Measurements from ENCODE around the gene TSPAN3. TPM values are rescaled to one million over a fixed set of nuclear protein-coding genes. Genes with fewer than 3 reads are reported as not detected.

Gene TSPAN3
- total RNA-seq, 1 donor from 2014 or later: 292 TPM

GRCh38 chr15:77085297-77085696, 14.4 kb upstream of the TSPAN3 start:
- Histone ChIP-seq H3K27me3 (ENCODE audit: low read depth) (no peaks in the 10 kb centered on the region), H3K4me3 (no peak overlapping the region), H3K9me3 (no peaks in the 10 kb centered on the region), H3K4me1 (peaks cover 14% of the 10 kb centered on the region), H3K36me3 (no peaks in the 10 kb centered on the region), H3K27ac (no peak overlapping the region)
- DNase-seq (no peak), ATAC-seq (no peak)
- intact Hi-C loops (cut with DNase I): no loop called here
- TF ChIP-seq CTCF (IDR thresholded peaks at IDR 0.05): no peak

DNA sequence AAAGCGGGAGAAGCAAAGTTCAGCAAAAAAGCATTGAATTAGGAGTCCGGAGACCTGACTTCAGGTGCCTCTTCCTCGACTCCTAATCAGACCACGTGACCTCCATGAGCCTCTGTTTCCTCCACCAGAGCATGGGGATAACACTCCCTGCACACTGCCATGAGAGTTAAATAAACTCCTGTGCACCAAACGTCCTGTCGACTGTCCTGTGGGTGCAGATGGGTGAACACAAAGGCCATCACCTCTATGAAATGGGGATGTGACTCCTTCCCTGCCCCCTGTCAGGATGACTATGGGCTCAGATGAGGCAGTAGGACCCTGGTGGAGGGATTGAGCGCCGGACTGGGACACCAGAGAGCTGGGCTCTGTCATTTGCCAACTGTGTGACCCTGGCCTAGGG, 13.5 kb upstream of the TSPAN3 start:
- no peaks in the 10 kb centered on the region for H3K9me3 ChIP-seq
- ATAC-seq: no peak
- DNase-seq: no peak
- TF ChIP-seq CTCF (IDR thresholded peaks at IDR 0.05): no peak
- H3K36me3 ChIP-seq: no peaks in the 10 kb centered on the region
- H3K4me1 ChIP-seq: peaks cover 14% of the 10 kb centered on the region
- no peak overlapping the region for H3K27ac ChIP-seq
- intact Hi-C loops (cut with DNase I): no loop called here
- no peak overlapping the region for H3K4me3 ChIP-seq
- H3K27me3 ChIP-seq (ENCODE audit: low read depth): no peaks in the 10 kb centered on the region

DNA sequence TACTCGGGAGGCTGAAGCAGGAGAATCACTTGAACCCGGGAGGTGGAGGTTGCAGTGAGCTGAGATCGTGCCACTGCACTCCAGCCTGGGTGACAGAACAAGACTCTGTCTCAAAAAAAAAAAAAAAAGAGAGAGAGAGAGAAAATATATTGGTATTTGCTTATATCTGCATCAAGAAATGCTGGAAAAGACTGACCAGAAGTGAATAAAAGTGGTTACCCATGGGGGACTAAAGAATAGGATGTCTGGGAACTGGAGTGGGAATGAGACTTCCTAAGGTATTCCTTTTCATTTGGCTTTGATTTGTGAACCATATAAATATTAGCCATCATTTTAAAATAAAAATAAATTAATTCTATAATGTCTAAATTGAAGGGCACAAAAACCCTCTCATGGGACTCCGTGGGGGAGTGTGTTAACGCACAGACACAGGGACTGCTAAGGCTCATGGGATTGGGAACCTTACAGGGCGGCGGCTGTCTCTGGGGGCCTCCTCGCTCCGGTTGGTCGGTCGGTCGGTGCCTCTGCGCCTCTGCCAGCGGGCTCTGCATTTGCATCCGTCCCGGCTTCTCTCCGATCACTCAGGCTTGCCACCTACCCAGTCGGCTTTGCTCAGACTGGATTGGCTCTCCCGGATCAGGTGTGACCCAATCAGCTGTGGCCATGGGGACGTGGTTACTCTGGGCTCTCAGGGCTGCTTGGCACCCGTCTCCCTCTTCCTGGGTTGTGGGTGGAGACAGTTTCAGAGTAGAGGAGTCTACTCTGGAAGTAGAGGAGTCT, 12.7 kb upstream of the TSPAN3 start:
- Histone ChIP-seq H3K4me3 (peak overlapping the region; percentile 41), H3K27me3 (ENCODE audit: low read depth) (no peaks in the 10 kb centered on the region), H3K27ac (peak overlapping the region; percentile 43), H3K36me3 (no peaks in the 10 kb centered on the region), H3K4me1 (peaks cover 14% of the 10 kb centered on the region), H3K9me3 (no peaks in the 10 kb centered on the region)
- no peak for TF ChIP-seq CTCF (IDR thresholded peaks at IDR 0.05)
- DNase-seq (peak; percentile 90), ATAC-seq (peak; percentile 98)
- intact Hi-C loops (cut with DNase I): no loop called here

DNA sequence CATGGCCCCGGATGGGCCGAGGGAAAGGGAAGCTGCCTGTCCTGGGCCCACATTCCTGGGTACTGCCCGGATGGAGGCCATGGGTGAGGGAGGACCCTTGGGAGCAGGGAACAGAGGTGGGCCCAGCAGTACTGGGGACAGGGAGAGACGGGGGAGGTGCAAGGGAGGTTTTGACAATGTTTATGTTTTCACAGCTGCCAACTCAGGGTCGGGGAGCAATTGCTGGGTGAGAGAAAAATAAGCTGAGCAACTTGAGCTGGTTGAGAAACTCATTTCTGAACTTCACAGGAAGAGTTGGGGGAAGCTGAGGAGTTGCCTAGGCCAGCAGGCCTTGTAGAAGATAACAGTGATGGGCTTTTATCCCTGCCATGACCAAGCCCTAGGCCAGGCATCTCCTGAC, 11.1 kb upstream of the TSPAN3 start:
- intact Hi-C loops (cut with DNase I): no loop called here
- Histone ChIP-seq H3K27me3 (ENCODE audit: low read depth) (no peaks in the 10 kb centered on the region), H3K27ac (no peak overlapping the region), H3K4me1 (peaks cover 14% of the 10 kb centered on the region), H3K9me3 (no peaks in the 10 kb centered on the region), H3K36me3 (no peaks in the 10 kb centered on the region), H3K4me3 (no peak overlapping the region)
- ATAC-seq (no peak), DNase-seq (no peak)
- no peak for TF ChIP-seq CTCF (IDR thresholded peaks at IDR 0.05)

GRCh38 chr15:77076323-77076915, 5.5 kb upstream of the TSPAN3 start:
- Histone ChIP-seq H3K27me3 (ENCODE audit: low read depth) (no peaks in the 10 kb centered on the region), H3K4me3 (no peak overlapping the region), H3K36me3 (no peaks in the 10 kb centered on the region), H3K4me1 (peaks cover 7% of the 10 kb centered on the region), H3K9me3 (no peaks in the 10 kb centered on the region), H3K27ac (no peak overlapping the region)
- no peak for TF ChIP-seq CTCF (IDR thresholded peaks at IDR 0.05)
- ATAC-seq (no peak), DNase-seq (no peak)
- intact Hi-C loops (cut with DNase I): no loop called here

Measured in lower lobe of right lung (tissue), 2 donors.